ENCODE results near the gene EPS8L2. TPM values are rescaled to one million over a fixed set of nuclear protein-coding genes. Genes with fewer than 3 reads are reported as not detected.

The EPS8L2 gene
- total RNA-seq, 1 experiment from 2014 or later, result 0.90 TPM

DNA sequence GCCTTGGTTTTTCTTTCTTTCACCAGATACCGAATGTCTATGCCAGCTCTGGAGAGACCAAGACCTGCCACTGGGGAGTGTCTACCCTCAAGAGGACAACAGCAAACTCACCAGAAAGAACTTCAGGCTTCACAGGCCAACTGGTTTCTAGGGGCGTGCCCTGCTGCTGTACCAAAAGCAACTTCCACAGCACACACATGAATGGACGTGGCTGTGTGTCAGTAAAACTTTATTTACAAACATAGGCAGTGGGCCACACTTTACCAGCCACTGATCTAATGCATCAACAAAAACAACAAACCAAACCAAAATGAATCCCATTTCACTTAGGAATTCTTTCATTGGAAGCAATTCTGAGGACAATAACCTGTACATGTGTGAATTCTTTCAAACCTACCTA lies 27.7 kb upstream of the EPS8L2 start:
- no peak for TF ChIP-seq EZH2 (IDR thresholded peaks at IDR 0.05; ENCODE audit: borderline replicate concordance, low read depth, low read length, poor library complexity, severe bottlenecking)
- TF ChIP-seq, protein P1, sequence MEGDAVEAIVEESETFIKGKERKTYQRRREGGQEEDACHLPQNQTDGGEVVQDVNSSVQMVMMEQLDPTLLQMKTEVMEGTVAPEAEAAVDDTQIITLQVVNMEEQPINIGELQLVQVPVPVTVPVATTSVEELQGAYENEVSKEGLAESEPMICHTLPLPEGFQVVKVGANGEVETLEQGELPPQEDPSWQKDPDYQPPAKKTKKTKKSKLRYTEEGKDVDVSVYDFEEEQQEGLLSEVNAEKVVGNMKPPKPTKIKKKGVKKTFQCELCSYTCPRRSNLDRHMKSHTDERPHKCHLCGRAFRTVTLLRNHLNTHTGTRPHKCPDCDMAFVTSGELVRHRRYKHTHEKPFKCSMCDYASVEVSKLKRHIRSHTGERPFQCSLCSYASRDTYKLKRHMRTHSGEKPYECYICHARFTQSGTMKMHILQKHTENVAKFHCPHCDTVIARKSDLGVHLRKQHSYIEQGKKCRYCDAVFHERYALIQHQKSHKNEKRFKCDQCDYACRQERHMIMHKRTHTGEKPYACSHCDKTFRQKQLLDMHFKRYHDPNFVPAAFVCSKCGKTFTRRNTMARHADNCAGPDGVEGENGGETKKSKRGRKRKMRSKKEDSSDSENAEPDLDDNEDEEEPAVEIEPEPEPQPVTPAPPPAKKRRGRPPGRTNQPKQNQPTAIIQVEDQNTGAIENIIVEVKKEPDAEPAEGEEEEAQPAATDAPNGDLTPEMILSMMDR (conservative IDR thresholded peaks at IDR 0.05; ENCODE audit: low read depth, low read length), result no peak
- Histone ChIP-seq H3K27ac (ENCODE audit: low read depth, low read length, poor library complexity, severe bottlenecking) (no peak overlapping the region), H3K36me3 (ENCODE audit: insufficient read depth, low read length, poor library complexity, severe bottlenecking) (peaks cover 28% of the 10 kb centered on the region), H3K9me3 (ENCODE audit: low read depth, low read length, poor library complexity, severe bottlenecking) (no peaks in the 10 kb centered on the region), H3K4me3 (ENCODE audit: low read depth, low read length, poor library complexity, severe bottlenecking) (no peak overlapping the region), H3K27me3 (replicated peaks; ENCODE audit: insufficient read depth, low read depth, low read length, poor library complexity) (no peaks in the 10 kb centered on the region), H3K4me1 (ENCODE audit: insufficient read depth, low read length, poor library complexity, severe bottlenecking) (no peaks in the 10 kb centered on the region)
- ChIA-PET POLR2A (ENCODE audit: low non-redundant PET) (no interaction called here), CTCF (no interaction called here)
- DNase-seq (ENCODE audit: low spot score), result no peak
- intact Hi-C loops (cut with micrococcal nuclease; ENCODE audit: unreplicated experiment), result no loop called here
- no TSS peak for BruUV-seq (replicated peaks)

DNA sequence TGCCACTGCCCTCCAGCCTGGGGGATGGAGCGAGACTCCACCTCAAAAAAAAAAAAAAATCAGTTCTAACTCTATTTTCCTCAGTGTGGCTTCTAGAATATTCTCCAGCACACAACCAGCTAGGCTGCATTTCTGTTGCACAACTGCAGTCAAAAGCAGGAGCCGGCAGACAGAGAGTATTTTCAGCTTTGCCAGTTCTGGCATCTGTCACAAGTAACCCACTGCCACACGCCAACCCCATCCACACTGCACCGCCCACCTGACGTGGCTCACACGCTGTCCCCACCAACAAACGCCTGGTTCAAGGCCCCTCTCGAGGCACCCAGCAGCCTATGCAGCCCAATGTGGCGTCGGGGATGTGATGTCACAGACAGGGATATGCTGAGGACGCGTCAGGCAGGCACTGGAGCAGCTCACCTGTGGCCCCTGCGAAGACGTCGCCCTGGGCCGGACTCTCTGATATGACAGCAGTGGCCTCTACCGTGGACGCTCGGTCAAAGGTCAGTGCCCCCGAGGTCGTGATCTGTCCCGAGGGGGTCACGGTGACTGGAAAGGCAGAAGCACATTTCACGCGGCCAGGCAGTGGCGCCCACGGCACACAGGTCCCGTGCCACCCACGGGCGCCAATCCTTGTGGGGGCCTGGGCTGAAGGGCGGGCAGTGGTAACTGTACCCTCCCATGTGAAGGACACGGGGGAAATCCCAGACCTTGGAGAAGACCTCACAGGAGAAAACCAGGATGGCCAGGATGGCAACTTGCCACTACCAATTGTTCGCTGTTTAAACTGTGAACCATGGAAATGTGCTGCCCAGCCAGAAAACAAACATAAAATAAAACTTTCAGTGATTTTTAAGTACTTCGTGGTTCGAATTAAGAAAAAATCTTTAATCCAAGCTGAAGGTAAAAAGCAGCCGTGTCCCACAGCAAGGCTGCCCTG lies 26.5 kb upstream of the EPS8L2 start:
- CTCF ChIA-PET, result no interaction called here
- intact Hi-C loops (cut with micrococcal nuclease; ENCODE audit: unreplicated experiment), result no loop called here
- TF ChIP-seq, protein P1 (conservative IDR thresholded peaks at IDR 0.05; ENCODE audit: low read depth, low read length), result no peak
- no peak for TF ChIP-seq EZH2 (IDR thresholded peaks at IDR 0.05; ENCODE audit: borderline replicate concordance, low read depth, low read length, poor library complexity, severe bottlenecking)

DNA sequence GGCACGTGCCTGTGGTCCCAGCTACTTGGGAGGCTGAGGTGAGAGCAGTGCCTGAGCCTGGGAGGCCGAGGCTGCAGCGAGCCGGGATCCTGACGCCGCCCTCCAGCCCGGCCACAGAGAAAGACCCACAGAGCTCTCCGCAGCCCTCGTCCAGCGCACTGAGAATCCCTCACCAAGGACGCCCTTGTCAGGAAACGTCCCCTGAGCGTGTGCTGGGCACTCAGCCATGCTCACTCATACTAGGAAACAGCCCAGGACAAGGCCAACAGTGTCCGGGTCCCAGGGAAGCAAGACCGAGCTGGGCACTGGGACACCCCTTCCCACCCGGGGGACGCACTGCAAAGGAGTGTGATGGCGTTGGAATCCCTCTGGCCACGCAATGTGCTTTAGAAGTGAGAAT lies 25.6 kb upstream of the EPS8L2 start:
- Histone ChIP-seq H3K9me3 (ENCODE audit: low read depth, low read length, poor library complexity, severe bottlenecking) (no peaks in the 10 kb centered on the region), H3K27ac (ENCODE audit: low read depth, low read length, poor library complexity, severe bottlenecking) (no peak overlapping the region), H3K27me3 (replicated peaks; ENCODE audit: insufficient read depth, low read depth, low read length, poor library complexity) (no peaks in the 10 kb centered on the region), H3K4me3 (ENCODE audit: low read depth, low read length, poor library complexity, severe bottlenecking) (no peak overlapping the region), H3K4me1 (ENCODE audit: insufficient read depth, low read length, poor library complexity, severe bottlenecking) (no peaks in the 10 kb centered on the region), H3K36me3 (ENCODE audit: insufficient read depth, low read length, poor library complexity, severe bottlenecking) (peaks cover 33% of the 10 kb centered on the region)
- TF ChIP-seq, protein P1 (conservative IDR thresholded peaks at IDR 0.05; ENCODE audit: low read depth, low read length), result no peak
- no peak for TF ChIP-seq EZH2 (IDR thresholded peaks at IDR 0.05; ENCODE audit: borderline replicate concordance, low read depth, low read length, poor library complexity, severe bottlenecking)
- ChIA-PET CTCF (no interaction called here), POLR2A (ENCODE audit: low non-redundant PET) (no interaction called here)
- DNase-seq (ENCODE audit: low spot score), result no peak
- intact Hi-C loops (cut with micrococcal nuclease; ENCODE audit: unreplicated experiment), result no loop called here
- no TSS peak for BruUV-seq (replicated peaks)

More for the DNA sequence above, 26.5 kb upstream of the EPS8L2 start:
- Histone ChIP-seq H3K36me3 (ENCODE audit: insufficient read depth, low read length, poor library complexity, severe bottlenecking) (peaks cover 29% of the 10 kb centered on the region), H3K4me1 (ENCODE audit: insufficient read depth, low read length, poor library complexity, severe bottlenecking) (no peaks in the 10 kb centered on the region), H3K27ac (ENCODE audit: low read depth, low read length, poor library complexity, severe bottlenecking) (no peak overlapping the region), H3K4me3 (ENCODE audit: low read depth, low read length, poor library complexity, severe bottlenecking) (no peak overlapping the region), H3K27me3 (replicated peaks; ENCODE audit: insufficient read depth, low read depth, low read length, poor library complexity) (no peaks in the 10 kb centered on the region), H3K9me3 (ENCODE audit: low read depth, low read length, poor library complexity, severe bottlenecking) (no peaks in the 10 kb centered on the region)
- POLR2A ChIA-PET (ENCODE audit: low non-redundant PET), result interaction anchor here (0.6 kb wide), 1 partner anchor 37 kb away, joined by 3 read pairs; no protein-coding TSS in a partner anchor
- DNase-seq (ENCODE audit: low spot score), result no peak
- BruUV-seq (replicated peaks), result no TSS peak

All from A673 (cell line).